ENCODE results near the gene FLNA. TPM values are rescaled to one million over a fixed set of nuclear protein-coding genes. Genes with fewer than 3 reads are reported as not detected.
A peak's percentile ranks its signal among the peaks of the same experiment; 100 is the strongest.
"Not testable (repeated sequence)": the region's sequence is repeated elsewhere in the genome, so short reads cannot be mapped to it uniquely, and the experiment has no call there.

The FLNA gene
- total RNA-seq, 4 donors from 2014 or later: 23.9 to 128 (median 88.9) TPM

- Histone ChIP-seq H3K4me1 (no peaks in the 10 kb centered on the region), H3K36me3 (no peaks in the 10 kb centered on the region), H3K4me3 (no peak overlapping the region), H3K9me3 (no peaks in the 10 kb centered on the region), H3K27me3 (no peaks in the 10 kb centered on the region), H3K27ac (no peak overlapping the region)
- no peak for DNase-seq
- ATAC-seq: no peak
- intact Hi-C loops (cut with DNase I; ENCODE audit: low total_unique reads): no loop called here
- in situ Hi-C loops (cut with MboI; ENCODE audit: low sequenced_read_pairs in 4 of 4): no loop called here
- TF ChIP-seq CTCF (IDR thresholded peaks at IDR 0.05 in 4 of 5, conservative IDR thresholded peaks at IDR 0.05 in 1 of 5) (no peak), POLR2A (IDR thresholded peaks at IDR 0.05) (no peak)
Observed at GRCh38 chrX:154348646-154349358, 25.6 kb downstream of the FLNA start.

GRCh38 chrX:154348114-154348531, 26.3 kb downstream of the FLNA start:
- DNase-seq (no peak), ATAC-seq (no peak)
- in situ Hi-C loops (cut with MboI; ENCODE audit: low sequenced_read_pairs in 4 of 4): no loop called here
- intact Hi-C loops (cut with DNase I; ENCODE audit: low total_unique reads): no loop called here
- Histone ChIP-seq H3K36me3 (no peaks in the 10 kb centered on the region), H3K27ac (no peak overlapping the region), H3K4me1 (no peaks in the 10 kb centered on the region), H3K4me3 (no peak overlapping the region), H3K9me3 (no peaks in the 10 kb centered on the region), H3K27me3 (no peaks in the 10 kb centered on the region)
- TF ChIP-seq CTCF (IDR thresholded peaks at IDR 0.05 in 4 of 5, conservative IDR thresholded peaks at IDR 0.05 in 1 of 5) (no peak), POLR2A (IDR thresholded peaks at IDR 0.05) (no peak)

GRCh38 chrX:154343620-154344019, 30.8 kb downstream of the FLNA start:
- intact Hi-C loops (cut with DNase I; ENCODE audit: low total_unique reads); H3K36me3 ChIP-seq; in situ Hi-C loops (cut with MboI; ENCODE audit: low sequenced_read_pairs in 4 of 4); H3K4me3 ChIP-seq; H3K27ac ChIP-seq; H3K4me1 ChIP-seq; DNase-seq; H3K9me3 ChIP-seq; H3K27me3 ChIP-seq: not testable (repeated sequence)
- ATAC-seq: peak; percentile 23 to 28

GRCh38 chrX:154343063-154343462, 31.4 kb downstream of the FLNA start:
- intact Hi-C loops (cut with DNase I; ENCODE audit: low total_unique reads); DNase-seq; H3K4me1 ChIP-seq; H3K27me3 ChIP-seq; H3K27ac ChIP-seq; in situ Hi-C loops (cut with MboI; ENCODE audit: low sequenced_read_pairs in 4 of 4); H3K9me3 ChIP-seq; H3K4me3 ChIP-seq; H3K36me3 ChIP-seq: not testable (repeated sequence)
- ATAC-seq: peak in 1 of 2 donors; percentile 8

GRCh38 chrX:154341399-154342298, 32.8 kb downstream of the FLNA start:
- H3K9me3 ChIP-seq; H3K4me3 ChIP-seq; in situ Hi-C loops (cut with MboI; ENCODE audit: low sequenced_read_pairs in 4 of 4); H3K27me3 ChIP-seq; H3K4me1 ChIP-seq; H3K36me3 ChIP-seq; intact Hi-C loops (cut with DNase I; ENCODE audit: low total_unique reads); DNase-seq: not testable (repeated sequence)
- peak overlapping the region in 1 of 4 donors; percentile 36 for H3K27ac ChIP-seq
- peak; percentile 87 to 92 for ATAC-seq

GRCh38 chrX:154334496-154334895, 39.9 kb downstream of the FLNA start:
- Histone ChIP-seq H3K27ac (no peak overlapping the region), H3K9me3 (no peaks in the 10 kb centered on the region), H3K36me3 (no peaks in the 10 kb centered on the region), H3K4me1 (no peaks in the 10 kb centered on the region), H3K4me3 (no peak overlapping the region), H3K27me3 (no peaks in the 10 kb centered on the region)
- DNase-seq (no peak), ATAC-seq (no peak)
- in situ Hi-C loops (cut with MboI; ENCODE audit: low sequenced_read_pairs in 4 of 4): no loop called here
- intact Hi-C loops (cut with DNase I; ENCODE audit: low total_unique reads): no loop called here
- TF ChIP-seq CTCF (IDR thresholded peaks at IDR 0.05 in 4 of 5, conservative IDR thresholded peaks at IDR 0.05 in 1 of 5) (no peak), POLR2A (IDR thresholded peaks at IDR 0.05) (no peak)
